ENCODE measurements around the gene P2RY6.

DNA sequence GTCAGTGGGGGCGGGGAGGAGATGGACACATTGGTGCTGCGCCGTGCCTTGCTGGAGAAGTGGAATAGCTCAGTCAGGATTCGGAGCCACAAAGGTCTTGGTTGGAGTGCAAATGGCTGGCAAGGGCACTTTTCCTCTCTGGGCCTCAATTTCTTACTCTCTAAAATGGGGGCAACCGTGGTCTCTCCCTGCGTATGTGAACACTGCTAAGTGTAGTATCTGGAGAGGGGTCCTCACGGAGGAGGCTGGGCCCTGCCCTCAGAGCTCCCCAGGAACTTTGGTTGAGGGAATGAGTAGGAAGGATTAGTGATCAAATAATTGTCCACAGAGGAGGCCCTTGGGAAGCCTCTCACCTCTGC is 521 bp downstream of the P2RY6 start:
- no peak for TF ChIP-seq POLR2A (IDR thresholded peaks at IDR 0.05)
- TF ChIP-seq, protein P1, sequence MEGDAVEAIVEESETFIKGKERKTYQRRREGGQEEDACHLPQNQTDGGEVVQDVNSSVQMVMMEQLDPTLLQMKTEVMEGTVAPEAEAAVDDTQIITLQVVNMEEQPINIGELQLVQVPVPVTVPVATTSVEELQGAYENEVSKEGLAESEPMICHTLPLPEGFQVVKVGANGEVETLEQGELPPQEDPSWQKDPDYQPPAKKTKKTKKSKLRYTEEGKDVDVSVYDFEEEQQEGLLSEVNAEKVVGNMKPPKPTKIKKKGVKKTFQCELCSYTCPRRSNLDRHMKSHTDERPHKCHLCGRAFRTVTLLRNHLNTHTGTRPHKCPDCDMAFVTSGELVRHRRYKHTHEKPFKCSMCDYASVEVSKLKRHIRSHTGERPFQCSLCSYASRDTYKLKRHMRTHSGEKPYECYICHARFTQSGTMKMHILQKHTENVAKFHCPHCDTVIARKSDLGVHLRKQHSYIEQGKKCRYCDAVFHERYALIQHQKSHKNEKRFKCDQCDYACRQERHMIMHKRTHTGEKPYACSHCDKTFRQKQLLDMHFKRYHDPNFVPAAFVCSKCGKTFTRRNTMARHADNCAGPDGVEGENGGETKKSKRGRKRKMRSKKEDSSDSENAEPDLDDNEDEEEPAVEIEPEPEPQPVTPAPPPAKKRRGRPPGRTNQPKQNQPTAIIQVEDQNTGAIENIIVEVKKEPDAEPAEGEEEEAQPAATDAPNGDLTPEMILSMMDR (IDR thresholded peaks at IDR 0.05) = no peak
